Prostate gland (tissue), 2 donors: ENCODE measurements around the gene PRDX2.
A peak's percentile ranks its signal among the peaks of the same experiment; 100 is the strongest.

Experiments
- POLR2A ChIP-seq: fragments of 450-650 bp; IDR thresholded peaks from one replicate; pipeline ENCODE4 v1.6.1; 2016; ENCODE audit warnings: antibody characterized with exemption, mild to moderate bottlenecking
- TF ChIP-seq, protein P1 (sequence below), 4 experiments: fragments of 200-600 bp in 2 of 4; fragments of 450-650 bp in 2 of 4; sonication (generic) in 2 of 4; IDR thresholded peaks; 1 replicate in 3 of 4; 2 replicates in 1 of 4; pipeline ENCODE4 v1.5.1; 2016 to 2019; ENCODE audit warnings: antibody characterized with exemption in 4 of 4, mild to moderate bottlenecking in 2 of 4, moderate library complexity in 2 of 4

GRCh38 chr19:12791345-12792050 is 10.1 kb downstream of the PRDX2 start, which contains the start of gene JUNB:
- TF ChIP-seq, protein P1, sequence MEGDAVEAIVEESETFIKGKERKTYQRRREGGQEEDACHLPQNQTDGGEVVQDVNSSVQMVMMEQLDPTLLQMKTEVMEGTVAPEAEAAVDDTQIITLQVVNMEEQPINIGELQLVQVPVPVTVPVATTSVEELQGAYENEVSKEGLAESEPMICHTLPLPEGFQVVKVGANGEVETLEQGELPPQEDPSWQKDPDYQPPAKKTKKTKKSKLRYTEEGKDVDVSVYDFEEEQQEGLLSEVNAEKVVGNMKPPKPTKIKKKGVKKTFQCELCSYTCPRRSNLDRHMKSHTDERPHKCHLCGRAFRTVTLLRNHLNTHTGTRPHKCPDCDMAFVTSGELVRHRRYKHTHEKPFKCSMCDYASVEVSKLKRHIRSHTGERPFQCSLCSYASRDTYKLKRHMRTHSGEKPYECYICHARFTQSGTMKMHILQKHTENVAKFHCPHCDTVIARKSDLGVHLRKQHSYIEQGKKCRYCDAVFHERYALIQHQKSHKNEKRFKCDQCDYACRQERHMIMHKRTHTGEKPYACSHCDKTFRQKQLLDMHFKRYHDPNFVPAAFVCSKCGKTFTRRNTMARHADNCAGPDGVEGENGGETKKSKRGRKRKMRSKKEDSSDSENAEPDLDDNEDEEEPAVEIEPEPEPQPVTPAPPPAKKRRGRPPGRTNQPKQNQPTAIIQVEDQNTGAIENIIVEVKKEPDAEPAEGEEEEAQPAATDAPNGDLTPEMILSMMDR (IDR thresholded peaks at IDR 0.05) = peak in 2 of 4 experiments; percentile 11 to 20
- TF ChIP-seq POLR2A = peak; percentile 100
